Left lung (tissue), 10 donors: ENCODE results near the gene SREBF1. TPM values are rescaled to one million over a fixed set of nuclear protein-coding genes. Genes with fewer than 3 reads are reported as not detected.

Experiments
- ATAC-seq: fragments of 200-7000 bp; cut with Tn5 transposase; one replicate; pipeline ENCODE4 v1.9.1; 2020; ENCODE audit warnings: moderate library complexity
- DNase-seq, 4 donors: peaks; one replicate each; pipeline ENCODE4 v3.0.0-alpha.2; 2013 to 2020
- H3K27ac ChIP-seq, 2 donors: fragments of 200-600 bp; sonication (generic) in 1 of 2; one replicate each; pipeline versions ENCODE4 v1.5.0 to v1.8.0; 2020 to 2021
- H3K27me3 ChIP-seq, 2 donors: fragments of 200-600 bp; sonication (generic) in 1 of 2; one replicate each; pipeline versions ENCODE4 v1.5.0 to v1.8.0; 2020 to 2021
- H3K36me3 ChIP-seq, 2 donors: fragments of 200-600 bp; sonication (generic) in 1 of 2; one replicate each; pipeline versions ENCODE4 v1.5.0 to v1.8.0; 2020 to 2021
- H3K4me1 ChIP-seq, 2 donors: fragments of 200-600 bp; one replicate each; pipeline ENCODE4 v1.8.0; 2021
- H3K4me3 ChIP-seq, 2 donors: fragments of 200-600 bp; sonication (generic) in 1 of 2; one replicate each; pipeline versions ENCODE4 v1.5.0 to v1.8.0; 2020 to 2021; ENCODE audit warnings: mild to moderate bottlenecking in 1 of 2
- H3K9me3 ChIP-seq, 2 donors: fragments of 200-600 bp; sonication (generic) in 1 of 2; one replicate each; pipeline versions ENCODE4 v1.5.0 to v1.8.0; 2020 to 2021
- CTCF ChIP-seq, 2 donors: fragments of 200-600 bp; sonication (generic) in 1 of 2; IDR thresholded peaks; one replicate each; pipeline versions ENCODE4 v1.5.0 to v1.8.0; 2021; ENCODE audit warnings: antibody characterized with exemption in 2 of 2
- intact Hi-C, 2 donors: fragments of 100-400 bp; cut with DNase I; formaldehyde crosslinking; loops; one replicate each; pipeline versions ENCODE4 v1.11.2 to v1.14.2; 2022
- polyA plus RNA-seq, 6 donors: library from polyadenylated mRNA; unstranded; fragments of 120-200 nt; gene quantifications; one replicate each; pipeline ENCODE4 v1.2.1, GENCODE V29; 2013; ENCODE audit not compliant: insufficient read length in 6 of 6
- total RNA-seq, 2 donors: library from RNA; stranded (reverse); fragmentation: NEBNext Ultra II Directional; extraction: Animal tissue kit (Norgen Biotek cat#: 25700); gene quantifications; one replicate each; pipeline ENCODE4 v1.2.1, GENCODE V29; 2021
- donor health status: DM: no; HTN: yes; CAD: no.
- donor health status: DM: no; HTN: no; CAD: no.

The SREBF1 gene
- total and polyA plus RNA-seq, 8 donors, result 27.9 to 122 (median 46.4) TPM

GRCh38 chr17:17831208-17832031 is 5.4 kb downstream of the SREBF1 start:
- Histone ChIP-seq H3K4me3 (no peak overlapping the region), H3K27ac (no peak overlapping the region), H3K4me1 (peaks cover 31 to 67% of the 10 kb centered on the region in 2 donors), H3K36me3 (peaks cover 0 to 27% of the 10 kb centered on the region in 2 donors), H3K9me3 (no peaks in the 10 kb centered on the region), H3K27me3 (no peaks in the 10 kb centered on the region)
- intact Hi-C loops, result no loop called here
- TF ChIP-seq CTCF (IDR thresholded peaks at IDR 0.05), result no peak
- DNase-seq (no peak), ATAC-seq (no peak)

GRCh38 chr17:17830740-17831207 is 6.0 kb downstream of the SREBF1 start:
- no peak overlapping the region for H3K27ac ChIP-seq
- ATAC-seq, result no peak
- H3K4me1 ChIP-seq, result peaks cover 33 to 71% of the 10 kb centered on the region in 2 donors
- intact Hi-C loops, result no loop called here
- TF ChIP-seq CTCF (IDR thresholded peaks at IDR 0.05), result no peak
- no peaks in the 10 kb centered on the region for H3K27me3 ChIP-seq
- no peaks in the 10 kb centered on the region for H3K9me3 ChIP-seq
- peaks cover 0 to 27% of the 10 kb centered on the region in 2 donors for H3K36me3 ChIP-seq
- DNase-seq, result peak in 1 of 4 donors; percentile 70
- no peak overlapping the region for H3K4me3 ChIP-seq

GRCh38 chr17:17830269-17830567 is 6.6 kb downstream of the SREBF1 start:
- Histone ChIP-seq H3K36me3 (peaks cover 0 to 27% of the 10 kb centered on the region in 2 donors), H3K27me3 (no peaks in the 10 kb centered on the region), H3K9me3 (no peaks in the 10 kb centered on the region), H3K4me1 (peaks cover 33 to 71% of the 10 kb centered on the region in 2 donors), H3K4me3 (no peak overlapping the region), H3K27ac (no peak overlapping the region)
- DNase-seq (no peak), ATAC-seq (no peak)
- TF ChIP-seq CTCF (IDR thresholded peaks at IDR 0.05), result no peak
- intact Hi-C loops, result no loop called here

- H3K4me1 ChIP-seq, result peaks cover 38 to 71% of the 10 kb centered on the region in 2 donors
- intact Hi-C loops, result no loop called here
Measured at GRCh38 chr17:17827826-17828621, 8.8 kb downstream of the SREBF1 start.

More at GRCh38 chr17:17827826-17828621, 8.8 kb downstream of the SREBF1 start:
- Histone ChIP-seq H3K9me3 (no peaks in the 10 kb centered on the region), H3K27me3 (no peaks in the 10 kb centered on the region), H3K4me3 (no peak overlapping the region), H3K36me3 (peaks cover 0 to 27% of the 10 kb centered on the region in 2 donors), H3K27ac (no peak overlapping the region)
- no peak for DNase-seq
- ATAC-seq, result no peak
- no peak for TF ChIP-seq CTCF (IDR thresholded peaks at IDR 0.05)
